Lower leg skin (tissue), 4 donors: ENCODE data around the gene CDC34. TPM values are rescaled to one million over a fixed set of nuclear protein-coding genes. Genes with fewer than 3 reads are reported as not detected.

Source experiments
- DNase-seq, 2 donors: peaks; one replicate each; pipeline ENCODE4 v3.0.0-alpha.2; 2019; ENCODE audit warnings: low spot score in 2 of 2
- H3K4me3 ChIP-seq: fragments of 200-600 bp; sonication (generic); 2 replicates; pipeline ENCODE4 v1.5.1; 2017; ENCODE audit warnings: mild to moderate bottlenecking, low read depth; ENCODE audit not compliant: poor library complexity, severe bottlenecking
- POLR2A ChIP-seq, 2 donors: fragments of 450-650 bp; IDR thresholded peaks; one replicate each; pipeline ENCODE4 v1.6.1; 2016 to 2017; ENCODE audit warnings: antibody characterized with exemption in 2 of 2, mild to moderate bottlenecking in 1 of 2, moderate library complexity in 1 of 2
- WGBS, 2 donors: methylation state at CpG; one replicate each; pipeline ENCODE4 v1.1.5; 2018; 5-methylcytosine and 5-hydroxymethylcytosine counted together
- intact Hi-C: fragments of 100-400 bp; cut with DNase I; formaldehyde crosslinking; loops from one replicate; pipeline ENCODE4 v1.15.0; 2023; ENCODE audit warnings: low total_unique reads
- total RNA-seq, 4 donors: library from RNA; depleted of rRNA; stranded (reverse); fragments of >200 nt; gene quantifications; one replicate each; pipeline ENCODE4 v1.1.0, GENCODE V29; 2016
- TF ChIP-seq, protein P1 (sequence below), 3 donors: fragments of 450-650 bp; IDR thresholded peaks; one replicate each; pipeline ENCODE4 v1.5.1; 2016; ENCODE audit warnings: antibody characterized with exemption in 3 of 3, mild to moderate bottlenecking in 3 of 3, moderate library complexity in 2 of 3

CDC34 gene
- total RNA-seq, 4 donors from 2014 or later, result 129 to 214 (median 140) TPM

DNA sequence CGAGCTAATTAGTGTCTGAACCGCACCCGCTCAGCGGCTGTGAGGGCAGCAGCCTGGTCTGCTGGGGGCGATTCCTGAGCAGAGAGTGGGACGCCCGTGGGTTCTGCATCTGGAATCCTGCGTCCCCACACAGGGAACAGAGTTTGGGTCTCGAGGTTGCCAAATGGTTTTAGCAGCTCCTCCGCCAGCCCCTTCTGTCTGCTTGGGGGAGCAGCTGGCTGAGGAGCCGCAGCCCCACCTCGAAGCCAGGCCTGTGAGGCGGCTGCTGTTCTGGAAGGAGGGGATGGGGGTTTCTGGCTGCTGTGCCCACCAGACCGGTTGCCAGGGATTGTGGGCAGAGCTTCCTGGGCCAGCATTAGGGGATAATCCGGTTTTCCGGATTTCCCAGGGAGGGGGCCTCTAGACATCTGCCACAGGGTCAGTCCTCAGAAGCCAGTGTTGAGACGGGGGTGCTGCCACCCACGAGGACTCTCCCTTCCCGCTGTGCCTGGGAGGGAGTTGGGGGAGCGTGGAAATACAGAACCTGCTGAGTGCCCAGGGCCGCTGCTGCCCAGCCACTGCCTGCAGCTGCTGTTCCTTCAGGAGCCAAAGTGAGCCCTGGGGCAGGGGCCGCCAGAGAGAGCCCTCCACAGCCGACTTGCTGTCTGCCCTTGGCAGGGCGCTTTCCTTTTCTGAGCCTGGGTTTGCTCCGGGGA is 2.0 kb downstream of the CDC34 start:
- intact Hi-C loops, result no loop called here
- DNase-seq, result no peak
- 41 to 44% methylated on average over 12 to 24 of the region's 25 CpGs for WGBS, 2 donors
- H3K4me3 ChIP-seq, result no peak overlapping the region
- TF ChIP-seq POLR2A (IDR thresholded peaks at IDR 0.05), result no peak
- TF ChIP-seq, protein P1, sequence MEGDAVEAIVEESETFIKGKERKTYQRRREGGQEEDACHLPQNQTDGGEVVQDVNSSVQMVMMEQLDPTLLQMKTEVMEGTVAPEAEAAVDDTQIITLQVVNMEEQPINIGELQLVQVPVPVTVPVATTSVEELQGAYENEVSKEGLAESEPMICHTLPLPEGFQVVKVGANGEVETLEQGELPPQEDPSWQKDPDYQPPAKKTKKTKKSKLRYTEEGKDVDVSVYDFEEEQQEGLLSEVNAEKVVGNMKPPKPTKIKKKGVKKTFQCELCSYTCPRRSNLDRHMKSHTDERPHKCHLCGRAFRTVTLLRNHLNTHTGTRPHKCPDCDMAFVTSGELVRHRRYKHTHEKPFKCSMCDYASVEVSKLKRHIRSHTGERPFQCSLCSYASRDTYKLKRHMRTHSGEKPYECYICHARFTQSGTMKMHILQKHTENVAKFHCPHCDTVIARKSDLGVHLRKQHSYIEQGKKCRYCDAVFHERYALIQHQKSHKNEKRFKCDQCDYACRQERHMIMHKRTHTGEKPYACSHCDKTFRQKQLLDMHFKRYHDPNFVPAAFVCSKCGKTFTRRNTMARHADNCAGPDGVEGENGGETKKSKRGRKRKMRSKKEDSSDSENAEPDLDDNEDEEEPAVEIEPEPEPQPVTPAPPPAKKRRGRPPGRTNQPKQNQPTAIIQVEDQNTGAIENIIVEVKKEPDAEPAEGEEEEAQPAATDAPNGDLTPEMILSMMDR (IDR thresholded peaks at IDR 0.05), result no peak

DNA sequence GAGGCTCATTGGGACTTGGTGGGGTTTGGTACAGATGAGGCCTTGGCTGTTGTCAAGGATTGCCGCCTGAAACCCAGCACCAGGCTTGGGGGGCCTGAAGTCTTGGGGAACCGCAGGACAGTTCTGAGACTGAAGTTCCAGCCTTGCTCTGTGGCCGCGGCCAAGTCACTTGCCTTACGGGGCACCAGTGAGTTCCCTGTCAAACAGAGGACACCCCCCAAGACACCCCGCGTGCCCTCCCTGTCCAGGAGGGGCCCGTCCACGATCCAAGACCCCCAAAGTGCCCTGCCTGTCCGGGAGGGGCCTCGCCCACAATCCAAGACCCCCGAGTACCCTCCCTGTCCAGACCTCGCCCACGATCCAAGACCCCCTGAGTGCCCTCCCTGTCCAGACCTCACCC is 2.5 kb downstream of the CDC34 start:
- H3K4me3 ChIP-seq, result no peak overlapping the region
- 75 to 80% methylated on average over 11 to 14 of the region's 14 CpGs for WGBS, 2 donors
- DNase-seq, result no peak
- TF ChIP-seq POLR2A (IDR thresholded peaks at IDR 0.05), result no peak
- TF ChIP-seq, protein P1 (IDR thresholded peaks at IDR 0.05), result no peak
- intact Hi-C loops, result no loop called here

DNA sequence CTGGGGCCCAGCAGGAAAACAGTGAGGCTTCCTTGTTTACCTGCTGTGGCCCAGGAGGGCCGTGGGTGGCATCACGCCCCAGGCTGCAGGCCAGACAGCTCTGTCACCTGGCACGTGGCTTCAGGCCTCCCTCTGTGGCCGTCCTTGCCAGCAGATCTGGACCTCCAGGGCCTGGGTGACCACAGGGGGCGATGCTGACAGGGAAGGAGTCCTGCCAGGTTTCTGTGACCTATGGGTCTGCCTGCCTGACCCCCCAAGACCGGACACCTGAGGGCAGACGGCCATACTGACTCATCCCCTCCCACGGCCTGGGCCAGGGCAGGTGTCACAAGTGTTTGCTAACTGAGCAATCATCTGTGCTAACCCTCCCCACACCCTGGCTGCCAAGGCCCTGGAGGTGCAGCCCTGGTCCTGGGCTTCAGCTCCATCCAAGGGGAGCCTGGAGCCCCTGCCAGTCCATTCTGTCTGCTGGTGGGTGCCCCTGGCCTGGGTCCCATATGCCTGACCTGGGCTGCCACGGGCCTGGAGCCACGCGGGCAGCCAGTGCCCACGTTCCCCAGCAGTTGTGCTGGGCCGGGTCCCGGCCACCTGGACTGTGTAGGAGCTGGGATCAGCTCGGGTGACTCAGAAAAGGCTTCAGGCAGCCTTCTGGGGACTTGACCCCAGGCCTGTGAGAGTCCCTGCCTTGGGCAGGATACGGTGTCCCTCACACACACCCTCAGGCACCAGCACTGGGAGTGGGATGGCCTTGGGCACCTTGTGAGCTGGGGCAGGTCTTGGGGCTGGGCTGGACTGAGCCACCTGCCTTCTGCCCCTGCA is 3.7 kb downstream of the CDC34 start:
- no peak overlapping the region for H3K4me3 ChIP-seq
- DNase-seq, result no peak
- WGBS, 2 donors, result 66 to 68% methylated on average over 14 to 16 of the region's 16 CpGs
- intact Hi-C loops, result no loop called here
- TF ChIP-seq, protein P1 (IDR thresholded peaks at IDR 0.05), result no peak
- TF ChIP-seq POLR2A (IDR thresholded peaks at IDR 0.05), result no peak

DNA sequence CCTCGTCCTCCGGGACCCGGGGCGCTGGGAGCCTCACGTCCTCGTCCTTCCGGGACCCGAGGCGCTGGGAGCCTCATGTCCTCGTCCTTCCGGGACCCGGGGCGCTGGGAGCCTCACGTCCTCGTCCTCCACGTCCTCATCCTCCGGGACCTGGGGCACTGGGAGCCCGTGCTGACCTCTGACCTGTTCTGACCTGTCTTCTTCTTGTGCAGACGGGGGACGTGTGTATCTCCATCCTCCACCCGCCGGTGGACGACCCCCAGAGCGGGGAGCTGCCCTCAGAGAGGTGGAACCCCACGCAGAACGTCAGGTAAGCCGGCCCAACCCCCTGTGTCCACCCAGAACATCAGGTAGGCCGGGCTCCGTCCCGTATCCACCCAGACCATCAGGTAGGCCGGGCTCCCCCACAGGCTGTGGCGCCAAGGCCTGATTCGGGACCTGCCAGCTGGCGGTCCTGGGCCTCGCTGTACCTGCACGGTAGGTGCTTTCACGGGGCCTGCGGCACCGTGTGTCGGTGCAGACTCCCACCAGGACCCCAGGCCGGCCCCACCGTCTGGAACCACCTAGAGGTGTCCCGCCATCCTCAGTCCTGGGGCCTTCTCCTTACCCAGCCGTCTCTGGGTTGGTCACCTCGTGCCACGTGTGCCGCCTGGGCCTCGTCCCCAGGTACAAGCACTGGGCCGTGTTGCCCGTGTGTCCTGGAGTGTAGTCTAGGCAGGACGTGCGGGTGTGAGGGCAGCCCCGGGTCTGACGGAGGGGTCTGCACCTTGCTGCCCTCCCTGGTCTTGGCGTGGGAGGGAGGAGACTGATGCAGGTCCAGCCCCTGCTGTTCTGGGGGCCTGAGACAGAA is 4.7 kb downstream of the CDC34 start:
- WGBS, 2 donors, result 91 to 93% methylated on average over 46 to 52 of the region's 55 CpGs
- intact Hi-C loops, result no loop called here
- no peak for TF ChIP-seq POLR2A (IDR thresholded peaks at IDR 0.05)
- TF ChIP-seq, protein P1 (IDR thresholded peaks at IDR 0.05), result no peak
- no peak for DNase-seq
- no peak overlapping the region for H3K4me3 ChIP-seq

DNA sequence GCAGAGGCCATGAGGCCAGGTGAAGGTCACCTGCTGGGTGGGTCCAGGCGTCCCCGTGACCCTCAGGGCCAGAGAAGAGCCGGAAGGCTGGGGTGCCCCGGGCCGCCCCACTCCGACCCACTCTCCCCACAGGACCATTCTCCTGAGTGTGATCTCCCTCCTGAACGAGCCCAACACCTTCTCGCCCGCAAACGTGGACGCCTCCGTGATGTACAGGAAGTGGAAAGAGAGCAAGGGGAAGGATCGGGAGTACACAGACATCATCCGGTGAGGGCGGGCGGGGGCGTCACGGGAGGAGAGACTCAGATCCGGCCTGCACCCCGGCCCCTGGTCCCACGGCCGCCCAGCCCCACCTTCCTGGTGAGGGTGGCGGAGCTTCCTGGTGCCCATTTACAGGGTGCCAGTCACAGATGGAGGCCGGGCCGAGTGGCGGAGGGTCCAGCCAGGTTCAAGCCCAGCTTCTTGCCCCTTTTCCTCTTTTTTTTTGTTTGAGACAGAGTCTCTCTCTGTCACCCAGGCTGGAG is 5.4 kb downstream of the CDC34 start:
- no peak overlapping the region for H3K4me3 ChIP-seq
- intact Hi-C loops, result no loop called here
- 94 to 96% methylated on average over 25 to 26 of the region's 26 CpGs for WGBS, 2 donors
- TF ChIP-seq, protein P1 (IDR thresholded peaks at IDR 0.05), result no peak
- no peak for TF ChIP-seq POLR2A (IDR thresholded peaks at IDR 0.05)
- no peak for DNase-seq
